Epidermal melanocyte (primary cell): ENCODE measurements around the gene PIP4K2C.
A peak's percentile ranks its signal among the peaks of the same experiment; 100 is the strongest.
"Not testable (repeated sequence)": the region's sequence is repeated elsewhere in the genome, so short reads cannot be mapped to it uniquely, and the experiment has no call there.

Source experiments
- DNase-seq: peaks from one replicate; pipeline ENCODE4 v3.0.0; 2011; ENCODE audit warnings: low spot score; ENCODE audit not compliant: insufficient read length

PIP4K2C gene

GRCh38 chr12:57632958-57633840 lies 42.2 kb downstream of the PIP4K2C start, which contains the start of gene B4GALNT1:
Gene B4GALNT1, minus strand, starts transcription at chr12:57633201. Its CDS starts 1,069 bp downstream, at chr12:57632132.
- peak; percentile 63 for DNase-seq

DNA sequence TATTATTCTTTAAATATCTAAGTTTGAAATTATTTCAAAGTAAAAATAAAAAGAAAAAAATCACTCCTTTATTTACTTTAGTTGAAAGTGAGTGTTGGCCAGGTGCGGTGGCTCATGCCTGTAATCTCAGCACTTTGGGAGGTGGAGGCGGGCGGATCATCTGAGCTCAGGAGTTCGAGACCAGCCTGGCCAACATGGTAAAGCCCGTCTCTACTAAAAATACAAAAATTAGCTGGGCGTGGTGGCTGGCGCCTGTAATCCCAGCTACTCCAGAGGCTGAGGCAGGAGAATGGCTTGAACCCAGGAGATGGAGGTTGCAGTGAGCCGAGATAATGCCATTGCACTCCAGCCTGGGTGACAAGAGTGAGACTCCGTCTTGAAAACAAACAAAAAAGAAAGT lies 45.7 kb downstream of the PIP4K2C start:
- not testable (repeated sequence) for DNase-seq

DNA sequence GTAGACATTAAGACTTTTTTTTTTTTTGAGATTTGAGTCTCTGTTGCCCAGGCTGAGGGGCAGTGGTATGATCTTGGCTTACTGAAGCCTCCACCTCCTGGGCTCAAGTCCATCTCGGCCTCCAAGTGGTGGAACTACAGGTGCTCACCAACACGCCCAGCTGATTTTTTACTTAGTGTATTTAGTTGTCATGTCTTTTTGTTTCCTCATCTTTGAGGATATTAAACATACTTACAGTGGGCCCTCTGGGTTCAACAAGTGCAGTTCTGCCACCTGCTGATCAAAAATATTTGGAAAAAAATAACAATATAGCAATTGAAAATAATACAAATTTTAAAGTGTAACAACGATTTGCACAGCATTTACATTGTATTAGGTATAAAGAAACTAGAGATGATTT lies 46.4 kb downstream of the PIP4K2C start:
- no peak for DNase-seq

GRCh38 chr12:57638096-57638495 lies 47.1 kb downstream of the PIP4K2C start:
- no peak for DNase-seq

DNA sequence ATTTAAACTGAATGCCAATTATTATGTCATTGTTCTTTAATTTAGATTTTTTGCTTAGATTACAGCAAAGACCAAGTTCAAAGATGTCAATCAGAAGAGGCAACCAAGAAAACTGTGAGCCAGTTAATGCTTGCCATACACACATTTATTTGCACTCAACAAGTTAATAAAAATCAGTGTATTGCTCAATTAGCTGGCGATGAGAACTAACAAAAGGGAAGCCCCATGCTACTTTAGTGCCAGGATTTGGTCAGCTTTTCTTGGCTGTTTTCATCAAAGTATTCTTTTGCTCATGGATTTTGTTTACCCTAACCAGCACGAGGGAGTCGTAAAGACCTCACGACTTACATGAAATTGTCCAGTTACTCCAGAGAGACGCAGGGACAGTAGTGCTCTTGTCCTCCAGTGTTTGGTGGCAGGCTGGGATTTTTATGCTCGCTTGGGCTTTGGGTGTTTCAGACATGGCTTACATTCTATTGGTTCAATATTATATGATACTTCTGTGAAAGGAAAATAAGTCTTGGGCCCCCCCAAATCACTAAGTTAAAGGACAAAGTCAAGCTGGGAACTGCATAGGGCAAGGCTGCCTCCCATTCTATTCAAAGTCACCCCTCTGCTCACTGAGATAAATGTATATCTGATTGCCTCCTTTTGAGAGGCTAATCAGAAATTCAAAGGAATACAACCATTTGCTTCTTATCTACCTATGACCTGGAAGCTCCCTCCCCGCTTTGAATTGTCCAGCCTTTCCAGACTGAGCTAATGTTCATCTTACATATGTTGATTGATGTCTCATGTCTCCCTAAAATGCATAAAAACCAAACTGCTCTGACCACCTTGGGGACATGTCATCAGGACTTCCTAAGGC lies 49.4 kb downstream of the PIP4K2C start:
- DNase-seq, result no peak

- no peak for DNase-seq
Measured at GRCh38 chr12:57641699-57642442, 50.9 kb downstream of the PIP4K2C start.

DNA sequence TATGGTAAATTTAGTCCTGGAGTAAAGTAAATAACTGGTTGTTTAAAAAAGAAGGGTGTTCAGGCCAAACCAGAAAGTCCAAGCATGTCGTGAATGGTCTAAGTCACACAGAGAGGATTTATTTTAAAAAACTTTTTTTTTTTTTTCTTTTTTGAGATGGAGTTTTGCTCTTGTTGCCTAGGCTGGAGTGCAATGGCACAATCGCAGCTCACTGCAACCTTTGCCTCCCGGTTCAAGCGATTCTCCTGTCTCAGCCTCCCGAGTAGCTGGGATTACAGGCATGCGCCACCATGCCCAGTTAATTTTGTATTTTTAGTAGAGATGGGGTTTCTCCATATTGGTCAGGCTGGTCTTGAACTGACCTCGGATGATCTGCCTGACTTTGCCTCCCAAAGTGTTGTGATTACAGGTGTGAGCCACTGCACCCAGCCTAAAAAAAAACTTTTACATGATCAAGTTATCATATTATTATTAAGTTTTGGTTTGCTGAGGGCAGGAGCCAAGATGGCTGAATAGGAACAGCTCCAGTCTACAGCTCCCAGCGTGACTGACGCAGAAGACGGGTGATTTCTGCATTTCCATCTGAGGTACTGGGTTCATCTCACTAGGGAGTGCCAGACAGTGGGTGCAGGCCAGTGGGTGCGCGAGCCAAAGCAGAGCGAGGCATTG lies 55.1 kb downstream of the PIP4K2C start:
- DNase-seq, result not testable (repeated sequence)

GRCh38 chr12:57646659-57647049 lies 55.7 kb downstream of the PIP4K2C start:
- DNase-seq, result not testable (repeated sequence)
